Sigmoid colon (tissue), 4 donors: ENCODE results near the gene EVI2A.

Experiments used
- POLR2AphosphoS5 ChIP-seq, 4 donors: sonication (generic); formaldehyde crosslinking; IDR thresholded peaks; one replicate each; pipeline ENCODE4 v1.6.1; 2017; ENCODE audit warnings: antibody characterized with exemption in 4 of 4
- TF ChIP-seq, protein P1 (sequence below), 4 experiments: fragments of 450-650 bp in 3 of 4; fragments of 200-600 bp in 1 of 4; IDR thresholded peaks; one replicate each; pipeline ENCODE4 v1.5.1; 2016 to 2019; ENCODE audit warnings: antibody characterized with exemption in 4 of 4, mild to moderate bottlenecking in 3 of 4, moderate library complexity in 2 of 4

DNA sequence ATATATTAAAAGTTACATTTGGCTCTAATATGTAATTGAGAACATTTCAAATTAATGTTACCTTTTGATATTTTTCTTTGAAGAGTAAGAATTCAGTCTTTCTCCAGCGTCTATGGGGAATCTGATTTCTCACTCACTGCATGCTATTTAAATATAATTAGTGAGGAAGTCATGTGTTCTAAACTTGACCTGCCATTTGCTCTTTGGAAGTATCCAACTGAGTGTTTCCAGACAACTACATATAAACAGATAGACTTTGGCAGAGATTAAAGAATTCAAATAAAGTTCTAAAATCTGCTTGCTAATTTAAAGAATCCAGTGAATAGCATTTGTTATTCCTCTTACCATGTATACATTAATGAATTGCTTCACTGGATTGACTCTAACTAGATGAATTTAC, 47.9 kb downstream of the EVI2A start:
- TF ChIP-seq, protein P1, sequence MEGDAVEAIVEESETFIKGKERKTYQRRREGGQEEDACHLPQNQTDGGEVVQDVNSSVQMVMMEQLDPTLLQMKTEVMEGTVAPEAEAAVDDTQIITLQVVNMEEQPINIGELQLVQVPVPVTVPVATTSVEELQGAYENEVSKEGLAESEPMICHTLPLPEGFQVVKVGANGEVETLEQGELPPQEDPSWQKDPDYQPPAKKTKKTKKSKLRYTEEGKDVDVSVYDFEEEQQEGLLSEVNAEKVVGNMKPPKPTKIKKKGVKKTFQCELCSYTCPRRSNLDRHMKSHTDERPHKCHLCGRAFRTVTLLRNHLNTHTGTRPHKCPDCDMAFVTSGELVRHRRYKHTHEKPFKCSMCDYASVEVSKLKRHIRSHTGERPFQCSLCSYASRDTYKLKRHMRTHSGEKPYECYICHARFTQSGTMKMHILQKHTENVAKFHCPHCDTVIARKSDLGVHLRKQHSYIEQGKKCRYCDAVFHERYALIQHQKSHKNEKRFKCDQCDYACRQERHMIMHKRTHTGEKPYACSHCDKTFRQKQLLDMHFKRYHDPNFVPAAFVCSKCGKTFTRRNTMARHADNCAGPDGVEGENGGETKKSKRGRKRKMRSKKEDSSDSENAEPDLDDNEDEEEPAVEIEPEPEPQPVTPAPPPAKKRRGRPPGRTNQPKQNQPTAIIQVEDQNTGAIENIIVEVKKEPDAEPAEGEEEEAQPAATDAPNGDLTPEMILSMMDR (IDR thresholded peaks at IDR 0.05) = no peak
- TF ChIP-seq POLR2AphosphoS5 (IDR thresholded peaks at IDR 0.05) = no peak
